Upper lobe of left lung (tissue), 4 donors: ENCODE data around the gene AMACR.

Experiments used
- CTCF ChIP-seq, 6 experiments: fragments of 450-650 bp in 4 of 6; fragments of 200-600 bp in 2 of 6; sonication (generic) in 2 of 6; IDR thresholded peaks; one replicate each; pipeline ENCODE4 v1.5.1; 2016 to 2019; ENCODE audit warnings: antibody characterized with exemption in 6 of 6
- EP300 ChIP-seq, 4 donors: sonication (generic); formaldehyde crosslinking; IDR thresholded peaks; one replicate each; pipeline ENCODE4 v1.5.1; 2017; ENCODE audit warnings: antibody characterized with exemption in 4 of 4, control low read depth in 2 of 4
- POLR2A ChIP-seq, 4 donors: fragments of 450-650 bp; IDR thresholded peaks; one replicate each; pipeline ENCODE4 v1.5.1; 2016 to 2017; ENCODE audit warnings: antibody characterized with exemption in 4 of 4, mild to moderate bottlenecking in 2 of 4
- POLR2AphosphoS5 ChIP-seq, 2 donors: sonication (generic); formaldehyde crosslinking; IDR thresholded peaks; one replicate each; pipeline ENCODE4 v1.5.1; 2017; ENCODE audit warnings: antibody characterized with exemption in 2 of 2

DNA sequence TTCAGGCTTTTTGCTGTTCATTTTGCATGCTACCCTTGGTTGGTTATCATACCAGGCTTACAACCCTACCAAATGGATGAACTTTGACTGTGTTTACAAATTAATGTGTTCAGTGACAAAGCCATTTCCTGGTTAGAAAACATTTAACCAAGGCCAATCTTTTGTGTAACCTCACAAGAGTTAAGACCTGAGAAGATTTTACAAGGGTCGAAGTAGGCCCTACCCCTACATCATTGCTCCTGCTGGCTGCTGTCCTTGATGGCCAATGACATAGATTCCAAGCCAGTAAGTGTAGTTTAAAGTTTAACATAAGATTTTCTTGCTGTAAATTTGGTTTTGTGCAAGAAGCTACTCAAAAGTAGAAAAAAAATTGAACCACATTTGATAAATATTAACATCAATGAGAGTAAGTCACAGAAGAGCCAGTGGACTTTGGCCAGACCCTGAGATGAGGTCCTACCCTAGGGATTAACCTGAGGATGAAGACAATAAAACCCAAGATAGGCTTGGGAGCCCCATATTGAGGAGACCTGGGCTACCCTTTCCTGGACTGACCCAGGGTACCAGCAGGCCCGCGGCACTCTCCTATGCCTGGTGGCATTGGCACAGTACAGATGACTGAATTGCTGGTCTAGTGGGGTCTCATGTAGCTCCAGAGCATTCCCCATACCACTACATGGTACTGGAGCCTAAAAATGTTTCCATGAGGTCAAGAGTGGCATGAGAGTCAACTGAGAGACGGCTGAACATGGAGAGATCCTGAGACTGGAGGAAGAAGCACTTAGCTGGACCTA lies 26.9 kb upstream of the AMACR start:
- TF ChIP-seq EP300 (IDR thresholded peaks at IDR 0.05) (no peak), CTCF (IDR thresholded peaks at IDR 0.05) (no peak), POLR2AphosphoS5 (IDR thresholded peaks at IDR 0.05) (no peak), POLR2A (IDR thresholded peaks at IDR 0.05) (no peak)
